GM12801 (cell line): ENCODE data around the gene DAO.

Experiments used
- TF ChIP-seq, protein P1 (sequence below): IDR thresholded peaks from one replicate; pipeline ENCODE4 v1.5.1; 2011; ENCODE audit warnings: control low read depth; ENCODE audit not compliant: insufficient read length; ENCODE audit errors: extremely low read depth

DAO gene

DNA sequence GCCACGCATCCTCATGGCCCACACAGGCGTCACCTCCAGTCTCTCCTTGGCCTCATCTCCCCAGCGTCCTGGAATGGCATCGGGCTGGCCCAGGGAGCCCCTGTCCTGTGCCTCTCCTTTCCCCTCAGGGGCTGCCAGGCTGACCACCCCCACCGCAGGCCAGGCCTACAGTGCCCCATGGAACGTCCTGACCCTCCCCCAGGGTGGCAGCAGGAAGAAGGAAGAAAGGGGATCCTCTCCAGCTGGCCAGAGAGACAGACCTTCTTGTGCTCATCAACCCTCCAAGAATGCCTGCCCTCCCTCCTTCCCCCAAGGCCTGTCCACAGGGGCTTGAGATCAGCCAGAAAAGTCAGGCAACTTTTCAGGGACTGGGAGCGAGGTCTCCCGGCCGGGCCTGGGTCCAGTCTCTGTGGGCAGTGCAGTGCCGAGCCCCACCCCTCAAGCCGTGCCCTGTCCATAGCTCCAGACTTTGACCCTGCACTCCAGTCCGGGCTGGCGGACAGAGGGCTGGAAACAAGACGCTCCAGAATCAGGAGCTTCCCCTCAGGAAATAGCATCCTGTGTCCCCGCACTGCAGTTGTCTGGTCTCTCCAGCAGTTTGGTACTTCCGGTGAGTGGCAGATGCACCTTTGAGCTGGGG, at the start of gene DAO:
TSS of gene DAO (plus strand) at position 478 of the 640 bp plus-strand sequence. CDS start 4,915 bp downstream, outside the sequence.
- TF ChIP-seq, protein P1, sequence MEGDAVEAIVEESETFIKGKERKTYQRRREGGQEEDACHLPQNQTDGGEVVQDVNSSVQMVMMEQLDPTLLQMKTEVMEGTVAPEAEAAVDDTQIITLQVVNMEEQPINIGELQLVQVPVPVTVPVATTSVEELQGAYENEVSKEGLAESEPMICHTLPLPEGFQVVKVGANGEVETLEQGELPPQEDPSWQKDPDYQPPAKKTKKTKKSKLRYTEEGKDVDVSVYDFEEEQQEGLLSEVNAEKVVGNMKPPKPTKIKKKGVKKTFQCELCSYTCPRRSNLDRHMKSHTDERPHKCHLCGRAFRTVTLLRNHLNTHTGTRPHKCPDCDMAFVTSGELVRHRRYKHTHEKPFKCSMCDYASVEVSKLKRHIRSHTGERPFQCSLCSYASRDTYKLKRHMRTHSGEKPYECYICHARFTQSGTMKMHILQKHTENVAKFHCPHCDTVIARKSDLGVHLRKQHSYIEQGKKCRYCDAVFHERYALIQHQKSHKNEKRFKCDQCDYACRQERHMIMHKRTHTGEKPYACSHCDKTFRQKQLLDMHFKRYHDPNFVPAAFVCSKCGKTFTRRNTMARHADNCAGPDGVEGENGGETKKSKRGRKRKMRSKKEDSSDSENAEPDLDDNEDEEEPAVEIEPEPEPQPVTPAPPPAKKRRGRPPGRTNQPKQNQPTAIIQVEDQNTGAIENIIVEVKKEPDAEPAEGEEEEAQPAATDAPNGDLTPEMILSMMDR: no peak

DNA sequence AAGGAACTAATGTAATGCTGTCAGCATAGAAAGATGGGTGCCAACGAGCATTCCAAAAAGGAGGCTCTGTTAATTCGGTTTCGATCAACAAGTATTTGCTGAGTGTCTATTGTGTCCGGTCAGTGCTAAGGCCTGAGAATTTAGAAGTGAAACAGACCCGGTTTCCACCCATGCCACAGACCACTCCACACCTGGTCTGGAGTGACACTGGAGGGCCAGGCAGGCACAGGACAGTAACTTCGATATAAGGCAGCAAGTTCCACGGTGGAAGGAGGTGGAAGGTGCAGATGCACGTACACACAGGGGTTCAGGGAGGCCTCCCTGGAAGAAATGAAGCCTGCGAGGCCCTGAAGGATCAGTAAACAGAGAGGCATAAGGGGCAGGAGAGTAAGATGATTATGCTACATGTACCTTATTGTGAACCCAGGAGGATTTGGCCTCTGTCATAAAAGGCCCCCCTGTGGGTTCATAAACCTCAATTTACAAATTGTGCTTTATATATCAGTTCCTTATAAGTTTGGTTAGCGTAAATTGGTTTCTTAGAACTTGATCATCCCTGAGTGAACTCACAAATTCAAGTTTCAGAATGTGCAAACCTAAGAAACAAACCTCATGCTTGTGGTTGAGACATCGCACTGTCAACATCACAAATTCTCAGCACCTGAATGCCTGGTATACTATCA, 48.4 kb upstream of the DAO start:
- TF ChIP-seq, protein P1: no peak

DNA sequence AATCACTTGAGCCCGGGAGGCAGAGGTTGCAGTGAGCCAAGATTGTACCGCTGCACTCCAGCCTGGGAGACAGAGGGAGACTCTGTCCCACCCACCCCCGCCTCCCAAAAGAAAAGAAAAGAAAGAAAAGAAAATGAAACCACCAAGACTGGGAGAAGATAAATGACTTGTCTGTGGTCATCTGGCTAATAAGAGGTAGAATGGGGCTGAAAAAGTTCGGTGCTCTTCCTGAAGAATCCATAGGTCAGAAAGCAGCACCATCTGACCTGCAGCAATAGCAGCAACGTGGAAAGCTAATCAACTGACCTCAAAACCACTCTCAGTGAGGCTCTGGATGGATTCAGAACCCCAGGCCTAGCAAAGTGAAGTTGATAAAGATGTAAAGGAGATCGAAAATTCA, 47.7 kb upstream of the DAO start:
- TF ChIP-seq, protein P1: no peak

DNA sequence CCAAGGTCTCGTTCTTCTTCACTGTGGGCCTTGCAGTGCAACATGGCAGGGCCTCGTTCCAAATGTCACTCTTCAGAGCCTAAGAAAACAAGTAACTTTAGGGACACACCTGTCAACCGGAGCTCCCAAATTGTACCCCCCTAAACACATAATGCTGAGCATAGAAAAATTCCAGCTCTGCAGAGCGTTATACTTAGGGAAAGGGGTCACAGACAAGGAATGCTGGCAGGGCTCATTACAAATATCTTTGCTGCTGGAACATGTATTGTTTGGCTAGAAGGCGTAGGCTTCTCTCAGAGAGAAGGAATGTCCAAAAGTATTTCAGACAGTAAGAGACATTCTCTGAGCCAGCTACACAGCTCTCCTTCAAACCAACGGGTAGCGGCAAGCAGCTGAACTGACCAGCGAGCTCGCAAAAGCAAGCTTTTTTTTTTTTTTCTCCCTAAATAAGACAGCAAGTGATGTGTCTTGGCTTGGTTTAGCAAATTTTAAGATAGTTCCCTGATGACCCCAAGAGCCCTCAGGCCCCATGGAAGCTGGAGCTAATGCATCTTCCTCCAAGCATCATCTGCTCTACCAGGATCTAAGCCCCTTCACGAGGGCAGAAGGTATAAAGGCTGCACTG, 47.0 kb upstream of the DAO start:
- TF ChIP-seq, protein P1: no peak

DNA sequence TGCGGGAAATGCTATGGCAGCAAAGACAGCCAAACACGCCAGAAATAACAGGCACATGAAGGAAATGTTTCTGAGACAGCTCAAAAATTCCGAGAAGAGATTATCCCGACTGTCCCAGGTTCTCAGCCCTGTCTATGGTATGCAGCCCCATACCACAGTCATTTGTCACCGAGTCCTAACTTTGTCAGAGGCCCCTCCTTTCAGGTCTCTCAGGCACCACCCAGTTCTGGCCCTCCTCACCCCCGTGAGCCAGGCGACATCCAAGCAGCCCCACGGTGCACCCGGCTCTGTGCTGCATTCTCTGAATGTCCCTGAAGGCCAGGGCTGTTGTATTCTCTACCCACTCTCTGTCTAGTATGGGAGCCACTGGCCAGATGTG, 46.5 kb upstream of the DAO start:
- TF ChIP-seq, protein P1: no peak

DNA sequence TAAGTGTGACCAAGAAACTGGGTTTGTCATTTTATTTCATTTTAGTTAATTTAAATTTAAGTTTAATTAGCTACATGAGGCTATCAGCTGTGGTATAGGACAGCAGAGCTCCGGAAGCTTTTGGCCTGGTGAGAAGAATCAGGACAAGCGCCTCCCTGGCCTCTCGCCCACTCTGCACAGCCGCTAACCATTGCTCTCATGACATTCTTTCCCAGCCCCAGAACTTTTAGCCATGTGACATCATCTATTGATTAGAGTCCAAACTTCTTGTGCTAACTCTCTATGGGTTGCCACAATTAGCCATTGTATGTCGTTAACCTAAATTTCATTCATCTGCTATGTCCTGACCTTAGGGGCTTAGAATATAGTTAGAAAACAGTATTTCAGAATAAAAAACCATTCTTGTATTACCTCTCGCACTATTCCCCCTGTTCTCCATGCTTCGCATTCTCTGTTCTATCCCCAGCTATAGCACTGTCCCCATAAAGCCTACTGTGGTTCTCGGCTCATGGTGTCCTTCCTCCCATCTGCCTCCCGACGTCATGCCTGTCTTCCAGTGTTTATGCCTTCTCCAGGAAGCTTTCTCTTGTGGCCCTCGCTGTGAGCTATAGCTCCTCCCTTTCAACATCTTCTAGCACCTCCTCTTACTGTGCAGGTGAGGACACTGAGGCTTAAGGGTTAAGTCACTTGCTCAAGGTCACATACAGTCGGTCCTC, 46.0 kb upstream of the DAO start:
- TF ChIP-seq, protein P1: no peak
